ENCODE results near the gene FSHR.

The FSHR gene

GRCh38 chr2:49037197-49037596 is 117.1 kb downstream of the FSHR start:
- Histone ChIP-seq H3K4me3 (ENCODE audit: low read length, poor library complexity, severe bottlenecking) (no peak overlapping the region), H3K27me3 (ENCODE audit: insufficient read depth, low read length, poor library complexity, severe bottlenecking) (no peaks in the 10 kb centered on the region), H4K20me1 (ENCODE audit: insufficient read depth, low read length, poor library complexity, severe bottlenecking) (no peaks in the 10 kb centered on the region), H3K4me2 (ENCODE audit: low read depth, low read length, poor library complexity, severe bottlenecking) (no peak overlapping the region), H3K79me2 (ENCODE audit: insufficient read depth, low read length) (no peaks in the 10 kb centered on the region), H3K4me1 (ENCODE audit: insufficient read depth, low read length, poor library complexity, severe bottlenecking) (no peaks in the 10 kb centered on the region), H3K9ac (ENCODE audit: low read depth, low read length, poor library complexity, severe bottlenecking) (no peak overlapping the region), H3F3A (ENCODE audit: low read depth) (no peaks in the 10 kb centered on the region), H2AFZ (ENCODE audit: low read length) (no peak overlapping the region), H3K9me3 (ENCODE audit: insufficient read depth, low read depth, low read length) (no peaks in the 10 kb centered on the region), H3K9me2 (replicated peaks; ENCODE audit: low read depth, low read length) (no peaks in the 10 kb centered on the region), H3K36me3 (ENCODE audit: insufficient read depth, low read length) (no peaks in the 10 kb centered on the region)
- TF ChIP-seq EZH2phosphoT487 (IDR thresholded peaks at IDR 0.05; ENCODE audit: borderline replicate concordance) (no peak), CTCF (conservative IDR thresholded peaks at IDR 0.05; ENCODE audit: low read length) (no peak)

DNA sequence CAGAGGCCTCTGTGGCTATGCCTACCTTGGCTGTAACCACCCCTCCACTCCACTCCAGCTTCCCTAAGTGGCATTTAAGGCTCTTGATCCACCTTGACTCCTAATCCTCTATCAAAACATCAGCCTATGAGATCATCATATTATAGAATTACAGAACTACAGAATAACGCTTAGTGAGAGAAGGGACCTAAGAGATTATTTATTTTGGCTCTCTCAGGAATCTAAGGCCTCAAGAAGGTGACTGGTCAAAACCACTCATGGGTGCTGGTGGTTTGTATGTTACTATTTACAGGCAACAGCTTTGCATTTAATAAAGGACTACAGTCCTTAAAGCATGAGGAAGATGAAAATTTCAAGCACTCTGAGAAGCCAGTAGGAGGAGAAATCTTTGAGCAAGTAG is 118.8 kb downstream of the FSHR start:
- Histone ChIP-seq H3K9me3 (ENCODE audit: insufficient read depth, low read depth, low read length) (no peaks in the 10 kb centered on the region), H3K9me2 (replicated peaks; ENCODE audit: low read depth, low read length) (no peaks in the 10 kb centered on the region), H3K79me2 (ENCODE audit: insufficient read depth, low read length) (no peaks in the 10 kb centered on the region), H3K4me3 (ENCODE audit: low read length, poor library complexity, severe bottlenecking) (no peak overlapping the region), H3K36me3 (ENCODE audit: insufficient read depth, low read length) (no peaks in the 10 kb centered on the region), H3K9ac (ENCODE audit: low read depth, low read length, poor library complexity, severe bottlenecking) (no peak overlapping the region), H3K4me1 (ENCODE audit: insufficient read depth, low read length, poor library complexity, severe bottlenecking) (no peaks in the 10 kb centered on the region), H4K20me1 (ENCODE audit: insufficient read depth, low read length, poor library complexity, severe bottlenecking) (no peaks in the 10 kb centered on the region), H2AFZ (ENCODE audit: low read length) (no peak overlapping the region), H3K27me3 (ENCODE audit: insufficient read depth, low read length, poor library complexity, severe bottlenecking) (no peaks in the 10 kb centered on the region), H3K4me2 (ENCODE audit: low read depth, low read length, poor library complexity, severe bottlenecking) (no peak overlapping the region), H3F3A (ENCODE audit: low read depth) (no peaks in the 10 kb centered on the region)
- TF ChIP-seq CTCF (conservative IDR thresholded peaks at IDR 0.05; ENCODE audit: low read length) (no peak), EZH2phosphoT487 (IDR thresholded peaks at IDR 0.05; ENCODE audit: borderline replicate concordance) (no peak)

DNA sequence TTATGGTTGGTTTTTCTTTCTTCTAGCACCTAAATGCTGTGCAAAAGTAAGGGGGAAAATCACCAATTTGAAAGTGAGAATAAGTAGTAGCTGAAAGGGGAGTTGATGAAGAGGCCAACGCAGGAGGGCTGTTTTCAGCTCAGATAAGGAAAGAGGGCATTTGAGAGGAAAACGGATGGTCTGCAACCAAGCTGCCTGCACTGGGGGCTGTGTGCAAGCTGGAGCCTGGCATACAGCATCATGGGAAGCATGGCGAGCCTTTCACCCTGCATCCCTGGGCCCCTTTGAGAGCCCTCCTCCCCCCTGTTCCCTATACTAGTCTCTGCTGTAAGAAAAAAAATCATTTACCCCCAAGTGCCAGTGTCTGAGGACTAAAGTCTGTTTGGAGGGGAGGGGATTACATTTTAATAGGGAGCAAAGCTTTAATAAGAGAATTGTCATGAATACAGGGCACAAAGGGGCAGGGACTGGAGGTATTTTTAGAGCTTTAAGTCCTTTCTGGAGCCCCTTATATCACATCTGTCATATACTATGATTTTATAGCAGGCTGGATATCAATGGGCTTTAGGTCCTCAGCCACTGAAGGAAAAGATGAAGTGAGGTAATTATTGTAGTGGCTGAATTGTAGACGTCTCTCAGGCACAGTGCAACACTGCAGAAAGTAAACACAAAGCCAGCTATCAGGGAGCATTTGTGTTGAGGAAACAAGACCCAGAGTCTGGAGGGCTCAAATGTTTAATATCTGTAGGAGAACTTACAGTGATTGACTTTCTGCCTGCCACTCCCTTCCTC is 120.7 kb downstream of the FSHR start:
- no peaks in the 10 kb centered on the region for H3F3A ChIP-seq (ENCODE audit: low read depth)
- H3K9me3 ChIP-seq (ENCODE audit: insufficient read depth, low read depth, low read length), result no peaks in the 10 kb centered on the region
- no peaks in the 10 kb centered on the region for H4K20me1 ChIP-seq (ENCODE audit: insufficient read depth, low read length, poor library complexity, severe bottlenecking)
- H3K4me3 ChIP-seq (ENCODE audit: low read length, poor library complexity, severe bottlenecking), result no peak overlapping the region
- no peaks in the 10 kb centered on the region for H3K27me3 ChIP-seq (ENCODE audit: insufficient read depth, low read length, poor library complexity, severe bottlenecking)
- no peak overlapping the region for H2AFZ ChIP-seq (ENCODE audit: low read length)
- H3K9ac ChIP-seq (ENCODE audit: low read depth, low read length, poor library complexity, severe bottlenecking), result no peak overlapping the region
- no peaks in the 10 kb centered on the region for H3K79me2 ChIP-seq (ENCODE audit: insufficient read depth, low read length)
- H3K4me2 ChIP-seq (ENCODE audit: low read depth, low read length, poor library complexity, severe bottlenecking), result no peak overlapping the region
- no peaks in the 10 kb centered on the region for H3K9me2 ChIP-seq (replicated peaks; ENCODE audit: low read depth, low read length)
- H3K4me1 ChIP-seq (ENCODE audit: insufficient read depth, low read length, poor library complexity, severe bottlenecking), result no peaks in the 10 kb centered on the region
- no peaks in the 10 kb centered on the region for H3K36me3 ChIP-seq (ENCODE audit: insufficient read depth, low read length)
- no peak for TF ChIP-seq CTCF (conservative IDR thresholded peaks at IDR 0.05; ENCODE audit: low read length)
- no peak for TF ChIP-seq EZH2phosphoT487 (IDR thresholded peaks at IDR 0.05; ENCODE audit: borderline replicate concordance)
